ENCODE data around the gene PPP4R3A.
"Not testable (repeated sequence)": the region's sequence is repeated elsewhere in the genome, so short reads cannot be mapped to it uniquely, and the experiment has no call there.

PPP4R3A gene

DNA sequence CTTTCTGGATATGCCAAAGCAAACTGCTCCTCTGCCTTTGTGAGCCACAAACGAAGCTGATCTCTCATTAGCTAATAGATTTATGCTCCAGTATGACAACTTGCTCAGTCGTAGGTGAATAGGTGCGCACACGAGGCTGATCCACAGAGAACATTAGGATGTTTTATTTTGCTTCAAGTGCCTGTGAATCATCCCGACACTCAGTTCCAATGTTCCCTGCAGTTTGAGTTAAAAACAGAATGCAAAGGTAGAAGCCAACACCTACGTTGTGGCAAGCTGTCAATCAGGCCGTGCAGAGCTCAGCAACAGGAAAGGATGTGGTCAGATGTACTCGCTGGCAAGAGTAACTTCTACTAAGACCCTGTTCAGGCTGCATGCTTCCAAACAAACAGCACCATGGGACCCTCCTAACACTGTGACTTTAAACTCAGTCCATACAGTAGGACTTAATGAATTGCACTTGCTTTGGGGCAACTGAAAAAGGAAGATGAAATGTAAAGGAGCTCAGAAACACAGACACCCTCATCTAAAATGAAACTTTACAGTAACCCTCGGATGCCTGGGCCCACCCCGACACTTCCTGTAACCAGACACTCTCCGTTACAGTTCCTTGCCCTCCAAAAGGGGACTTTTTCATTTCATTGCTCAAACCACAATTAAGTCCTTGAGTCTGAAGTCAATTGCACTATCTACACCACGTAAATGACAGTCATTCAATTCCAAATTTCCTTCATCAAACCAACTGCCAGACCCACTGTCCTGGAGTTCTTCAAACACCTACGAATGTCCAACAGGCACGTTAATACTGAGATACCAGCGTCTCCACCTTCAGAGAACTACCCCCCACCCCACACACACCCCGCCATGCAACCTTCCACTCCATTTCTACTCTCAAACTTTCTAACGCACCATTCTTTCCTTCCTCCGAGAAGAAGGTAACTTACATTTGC lies 94.0 kb downstream of the PPP4R3A start:
- Histone ChIP-seq H3K27me3 (ENCODE audit: control insufficient read depth in 1 of 2, insufficient read depth in 2 of 2, low read length in 2 of 2) (peaks cover 0 to 6% of the 10 kb centered on the region in 2 donors), H3K27ac (ENCODE audit: low read depth, low read length) (no peak overlapping the region), H3K4me3 (ENCODE audit: low read depth in 1 of 2, low read length in 2 of 2) (no peak overlapping the region), H3K9ac (ENCODE audit: low read length) (no peak overlapping the region), H3K36me3 (ENCODE audit: insufficient read depth, low read length) (no peaks in the 10 kb centered on the region), H3K4me1 (ENCODE audit: insufficient read depth, low read length) (peaks cover 9% of the 10 kb centered on the region), H3K9me3 (ENCODE audit: low read length) (no peaks in the 10 kb centered on the region)

DNA sequence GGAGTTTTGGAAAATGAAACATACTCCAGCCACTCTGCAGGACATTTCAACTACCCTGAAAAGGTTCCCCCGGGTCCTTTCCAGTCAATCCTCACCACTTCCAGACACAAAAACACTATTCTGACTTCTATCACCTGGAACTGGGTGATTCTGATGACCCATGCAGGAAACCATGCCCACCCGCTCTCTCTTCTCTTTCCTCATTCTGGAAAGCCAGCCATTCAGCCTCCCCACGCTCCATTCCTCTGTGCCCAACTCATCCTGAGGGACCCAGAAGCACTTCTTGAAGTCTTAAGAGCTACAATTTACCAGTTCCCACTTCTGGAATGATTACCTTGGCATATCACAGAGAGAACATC lies 95.7 kb downstream of the PPP4R3A start:
- no peak overlapping the region for H3K4me3 ChIP-seq (ENCODE audit: low read depth in 1 of 2, low read length in 2 of 2)
- H3K36me3 ChIP-seq (ENCODE audit: insufficient read depth, low read length) = no peaks in the 10 kb centered on the region
- peaks cover 9% of the 10 kb centered on the region for H3K4me1 ChIP-seq (ENCODE audit: insufficient read depth, low read length)
- H3K27me3 ChIP-seq (ENCODE audit: control insufficient read depth in 1 of 2, insufficient read depth in 2 of 2, low read length in 2 of 2) = peaks cover 0 to 6% of the 10 kb centered on the region in 2 donors
- no peak overlapping the region for H3K27ac ChIP-seq (ENCODE audit: low read depth, low read length)
- H3K9ac ChIP-seq (ENCODE audit: low read length) = no peak overlapping the region
- no peaks in the 10 kb centered on the region for H3K9me3 ChIP-seq (ENCODE audit: low read length)

DNA sequence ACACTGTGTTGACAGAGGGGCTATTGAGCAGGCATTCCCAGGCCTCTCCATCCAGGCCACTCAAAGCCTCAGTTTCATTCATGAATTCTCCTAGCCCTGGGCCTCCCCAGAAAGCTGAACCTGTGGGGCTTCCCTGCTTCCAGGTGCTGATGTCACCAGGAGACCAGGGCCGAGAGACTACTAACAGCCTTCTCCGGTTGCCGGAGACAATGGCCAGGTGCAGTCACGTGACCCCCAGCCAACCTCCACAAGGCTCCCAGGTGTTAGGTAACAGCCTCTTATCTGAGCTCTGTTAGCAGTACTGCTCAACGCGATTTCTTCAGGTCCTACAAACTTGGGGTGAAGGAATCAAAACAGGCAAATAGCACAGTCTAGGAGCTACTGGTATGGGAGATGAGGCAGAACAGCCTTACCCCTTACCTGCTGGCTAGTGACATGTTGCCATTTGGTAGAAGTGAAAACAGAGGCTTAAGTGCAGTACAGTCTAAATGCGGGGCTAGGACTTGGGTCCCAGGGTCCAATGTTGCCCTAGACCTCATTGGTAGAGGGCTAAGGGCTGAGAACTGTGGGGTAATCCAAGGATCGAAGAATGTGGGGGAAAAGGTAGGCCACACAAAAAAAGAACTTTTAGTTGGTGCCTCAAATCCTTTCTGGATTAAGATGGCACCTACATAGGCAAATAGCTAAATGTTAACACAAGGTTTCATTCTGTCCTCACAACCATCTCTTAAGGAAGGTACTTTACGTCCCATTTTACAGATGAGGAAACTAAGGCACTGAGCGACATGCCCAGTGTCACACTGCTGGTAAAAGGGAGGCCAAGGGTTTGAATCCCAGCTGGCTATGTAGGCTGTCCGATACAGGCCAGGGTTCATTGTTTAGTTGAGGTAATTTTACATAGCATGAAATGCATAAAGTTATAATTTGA lies 96.3 kb downstream of the PPP4R3A start:
- Histone ChIP-seq H3K27me3 (ENCODE audit: control insufficient read depth in 1 of 2, insufficient read depth in 2 of 2, low read length in 2 of 2) (peaks cover 0 to 6% of the 10 kb centered on the region in 2 donors), H3K9ac (ENCODE audit: low read length) (no peak overlapping the region), H3K9me3 (ENCODE audit: low read length) (no peaks in the 10 kb centered on the region), H3K36me3 (ENCODE audit: insufficient read depth, low read length) (no peaks in the 10 kb centered on the region), H3K4me1 (ENCODE audit: insufficient read depth, low read length) (peaks cover 9% of the 10 kb centered on the region), H3K27ac (ENCODE audit: low read depth, low read length) (no peak overlapping the region), H3K4me3 (ENCODE audit: low read depth in 1 of 2, low read length in 2 of 2) (no peak overlapping the region)

DNA sequence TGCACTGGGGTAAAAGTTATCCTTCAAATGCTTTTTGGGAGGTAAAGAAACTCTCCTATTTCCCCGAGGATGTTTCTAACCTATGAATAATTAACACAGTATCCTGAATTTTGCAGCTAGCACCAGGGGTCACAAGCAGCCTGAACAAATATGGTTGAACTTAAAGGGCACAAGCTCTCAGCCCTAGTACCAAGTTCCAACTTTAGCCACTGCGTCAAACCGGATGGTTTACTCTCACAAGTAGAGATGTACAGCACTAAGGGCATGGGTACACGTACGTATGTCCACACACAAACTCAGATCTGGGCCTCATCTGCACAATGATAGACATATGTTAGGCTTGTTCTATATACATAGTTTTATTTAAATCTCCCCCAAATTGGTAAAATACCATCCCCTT lies 97.2 kb downstream of the PPP4R3A start:
- H3K36me3 ChIP-seq (ENCODE audit: insufficient read depth, low read length) = no peaks in the 10 kb centered on the region
- H3K4me1 ChIP-seq (ENCODE audit: insufficient read depth, low read length) = peaks cover 3% of the 10 kb centered on the region
- H3K27me3 ChIP-seq (ENCODE audit: control insufficient read depth in 1 of 2, insufficient read depth in 2 of 2, low read length in 2 of 2) = no peaks in the 10 kb centered on the region
- no peak overlapping the region for H3K9ac ChIP-seq (ENCODE audit: low read length)
- H3K9me3 ChIP-seq (ENCODE audit: low read length) = no peaks in the 10 kb centered on the region
- no peak overlapping the region for H3K27ac ChIP-seq (ENCODE audit: low read depth, low read length)
- H3K4me3 ChIP-seq (ENCODE audit: low read depth in 1 of 2, low read length in 2 of 2) = no peak overlapping the region

DNA sequence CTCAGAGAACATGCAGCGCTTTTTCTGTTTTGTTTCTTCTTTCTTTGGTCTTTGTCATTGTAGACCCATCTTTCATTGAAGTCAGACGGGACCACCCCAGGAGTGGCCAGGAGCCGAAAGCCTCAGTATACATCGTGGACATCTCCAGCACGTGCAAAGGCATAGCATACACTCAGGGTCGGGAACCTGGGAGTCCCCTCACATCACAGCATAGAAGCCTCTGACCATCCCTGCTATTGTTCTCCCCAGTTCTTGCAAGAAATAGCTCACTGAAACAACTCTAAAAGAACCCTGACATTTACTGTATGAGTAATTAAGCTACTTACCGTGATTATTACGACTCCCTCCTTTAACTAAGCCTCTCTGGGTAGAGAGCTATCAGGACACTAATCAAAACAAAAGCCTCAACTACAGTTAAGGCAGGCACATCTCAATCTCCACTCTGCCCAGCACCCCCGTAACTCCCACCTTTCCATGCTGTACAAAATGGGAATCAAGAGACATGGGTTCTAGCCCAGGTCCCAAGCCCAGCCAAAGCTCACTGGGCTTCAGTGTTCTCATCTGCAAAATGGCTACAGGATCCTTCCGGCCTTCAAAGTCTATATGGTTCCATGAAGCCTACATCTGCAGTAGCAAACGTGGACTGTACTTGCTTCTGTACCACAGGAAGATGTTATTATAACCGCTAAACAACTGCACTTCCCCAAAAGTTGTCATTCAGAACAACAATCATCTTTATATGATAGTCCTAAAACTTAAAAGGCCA lies 99.2 kb downstream of the PPP4R3A start:
- Histone ChIP-seq H3K9me3 (ENCODE audit: low read length) (no peaks in the 10 kb centered on the region), H3K27ac (ENCODE audit: low read depth, low read length) (no peak overlapping the region), H3K4me1 (ENCODE audit: insufficient read depth, low read length) (peaks cover 3% of the 10 kb centered on the region), H3K36me3 (ENCODE audit: insufficient read depth, low read length) (no peaks in the 10 kb centered on the region), H3K27me3 (ENCODE audit: control insufficient read depth in 1 of 2, insufficient read depth in 2 of 2, low read length in 2 of 2) (no peaks in the 10 kb centered on the region), H3K9ac (ENCODE audit: low read length) (no peak overlapping the region), H3K4me3 (ENCODE audit: low read depth in 1 of 2, low read length in 2 of 2) (no peak overlapping the region)

DNA sequence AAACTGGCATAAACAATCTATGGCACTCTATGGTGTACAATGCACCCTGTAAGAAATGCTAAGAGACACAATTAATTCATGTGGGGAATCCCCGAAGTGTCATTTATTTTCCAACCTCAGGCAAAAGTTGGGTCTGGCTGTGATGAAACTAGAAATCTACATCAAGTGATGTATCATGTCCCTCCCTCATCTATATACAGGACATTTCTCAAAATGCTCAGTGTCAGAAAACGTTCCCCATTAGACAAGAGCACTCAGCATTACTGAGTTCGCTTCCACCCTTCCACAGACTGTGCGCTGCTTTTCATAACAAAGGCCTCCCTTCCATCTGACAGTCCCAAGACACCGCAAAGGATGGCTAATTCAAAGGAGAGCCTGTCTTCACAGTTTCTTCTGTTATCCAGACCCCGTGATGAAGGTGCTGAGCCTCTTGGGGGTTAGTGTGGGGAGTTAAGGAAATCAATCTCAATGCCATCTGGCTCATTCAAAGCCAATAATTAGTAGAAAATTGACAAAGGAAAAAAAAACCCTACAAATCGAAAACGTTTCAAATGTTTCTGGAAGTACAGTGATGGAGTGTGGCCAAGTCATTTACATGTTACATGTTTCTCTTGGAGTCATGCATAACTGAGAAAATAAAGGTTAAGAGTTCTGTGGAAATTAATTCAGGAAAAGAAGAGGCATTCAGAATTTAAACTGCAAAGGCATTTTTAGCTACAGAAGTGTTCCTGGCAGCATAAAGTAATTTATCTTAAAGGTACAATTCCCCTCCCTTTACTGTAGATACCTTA lies 100.0 kb downstream of the PPP4R3A start:
- no peaks in the 10 kb centered on the region for H3K9me3 ChIP-seq (ENCODE audit: low read length)
- H3K9ac ChIP-seq (ENCODE audit: low read length) = no peak overlapping the region
- H3K4me1 ChIP-seq (ENCODE audit: insufficient read depth, low read length) = peaks cover 3% of the 10 kb centered on the region
- no peaks in the 10 kb centered on the region for H3K36me3 ChIP-seq (ENCODE audit: insufficient read depth, low read length)
- no peak overlapping the region for H3K27ac ChIP-seq (ENCODE audit: low read depth, low read length)
- H3K27me3 ChIP-seq (ENCODE audit: control insufficient read depth in 1 of 2, insufficient read depth in 2 of 2, low read length in 2 of 2) = no peaks in the 10 kb centered on the region
- no peak overlapping the region for H3K4me3 ChIP-seq (ENCODE audit: low read depth in 1 of 2, low read length in 2 of 2)

DNA sequence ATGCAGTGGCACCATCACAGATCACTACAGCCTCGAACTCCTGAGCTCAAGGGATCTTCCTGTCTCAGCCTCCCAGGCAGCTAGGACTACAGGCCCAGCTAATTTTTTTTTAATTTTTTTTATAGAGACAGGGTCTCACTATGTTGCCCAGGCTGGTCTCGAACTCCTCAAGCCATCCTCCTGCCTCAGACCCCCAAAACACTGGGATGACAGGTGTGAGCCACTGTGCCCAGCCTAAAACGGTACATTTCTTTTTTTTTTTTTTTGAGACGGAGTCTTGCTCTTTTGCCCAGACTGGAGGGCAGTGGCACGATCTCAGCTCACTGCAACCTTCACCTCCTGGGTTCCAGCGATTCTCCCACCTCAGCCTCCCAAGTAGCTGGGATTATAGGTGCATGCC lies 100.9 kb downstream of the PPP4R3A start:
- H3K4me1 ChIP-seq (ENCODE audit: insufficient read depth, low read length); H3K36me3 ChIP-seq (ENCODE audit: insufficient read depth, low read length); H3K27ac ChIP-seq (ENCODE audit: low read depth, low read length); H3K4me3 ChIP-seq (ENCODE audit: low read depth in 1 of 2, low read length in 2 of 2); H3K27me3 ChIP-seq (ENCODE audit: control insufficient read depth in 1 of 2, insufficient read depth in 2 of 2, low read length in 2 of 2); H3K9ac ChIP-seq (ENCODE audit: low read length); H3K9me3 ChIP-seq (ENCODE audit: low read length): not testable (repeated sequence)

All from muscle layer of colon (tissue), 2 donors.